NCI-H748 (cell line): ENCODE measurements around the gene BIRC6.

ENCODE experiments used
- DNase-seq: peaks from one replicate; lab custom pipeline; 2025; ENCODE audit not compliant: unreplicated experiment; lab: John Stamatoyannopoulos, UW

Gene BIRC6

DNA sequence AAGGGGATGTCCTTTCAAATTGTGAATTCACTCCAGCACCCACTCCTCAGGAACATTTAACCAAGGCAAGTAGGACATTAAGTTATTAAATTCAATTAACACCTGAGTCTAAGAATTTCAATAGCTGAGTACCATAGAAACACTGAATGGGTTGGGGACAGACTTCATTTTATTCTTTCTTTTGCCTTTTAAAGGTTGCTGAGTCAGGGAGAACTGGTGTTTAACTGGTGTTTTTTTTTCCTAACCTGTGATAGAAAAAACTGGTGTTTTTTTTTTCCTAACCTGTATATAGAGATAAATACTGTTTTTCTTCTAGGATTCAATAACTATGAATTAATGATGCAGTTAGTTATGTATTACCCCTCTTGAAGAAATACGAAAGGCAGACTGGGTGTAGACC is 309.9 kb downstream of the BIRC6 start:
- DNase-seq, result no peak

DNA sequence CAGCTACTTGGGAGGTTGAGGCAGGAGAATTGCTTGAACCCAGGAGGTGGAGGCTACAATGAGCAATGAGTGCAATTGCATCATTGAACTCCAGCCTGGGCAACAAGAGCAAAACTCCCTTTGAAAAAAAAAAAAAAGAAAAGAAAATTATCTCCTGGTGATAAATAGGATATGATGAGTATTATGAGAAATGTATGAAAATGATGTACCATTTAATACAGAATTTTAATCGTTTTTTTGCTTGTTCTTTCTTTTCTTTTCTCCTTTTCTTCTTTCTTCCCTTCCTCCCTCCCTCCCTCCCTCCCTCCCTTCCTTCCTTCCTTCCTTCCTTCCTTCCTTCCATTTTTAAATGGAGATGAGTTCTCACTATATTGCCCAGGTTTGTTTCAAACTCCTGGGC is 311.4 kb downstream of the BIRC6 start:
- DNase-seq, result no peak
